Measurements from ENCODE around the gene MVB12B.
"Not testable (repeated sequence)": the region's sequence is repeated elsewhere in the genome, so short reads cannot be mapped to it uniquely, and the experiment has no call there.

MVB12B gene

GRCh38 chr9:126551812-126552211 is 225.2 kb downstream of the MVB12B start:
- DNase-seq = no peak

GRCh38 chr9:126554292-126554691 is 227.7 kb downstream of the MVB12B start:
- DNase-seq = no peak

- not testable (repeated sequence) for DNase-seq
Measured at GRCh38 chr9:126555421-126555820, 228.8 kb downstream of the MVB12B start.

Measured in CD4-positive, alpha-beta T cell treated with Interleukin-4 for 1 hour (primary cell).